Neural progenitor cell (in vitro differentiated cells): ENCODE data around the gene STRN4.

Source experiments
- EZH2 ChIP-seq: fragments of 200-600 bp; sonication (generic); IDR thresholded peaks from 2 replicates; pipeline ENCODE4 v1.6.1; 2017; ENCODE audit warnings: antibody characterized with exemption, mild to moderate bottlenecking, moderate library complexity
- EZH2phosphoT487 ChIP-seq: fragments of 200-600 bp; sonication (generic); IDR thresholded peaks from 2 replicates; pipeline ENCODE4 v1.6.1; 2017; ENCODE audit warnings: antibody characterized with exemption
- TF ChIP-seq, protein P1 (sequence below): fragments of 200-600 bp; sonication (generic); IDR thresholded peaks from 2 replicates; pipeline ENCODE4 v1.5.1; 2017; ENCODE audit warnings: antibody characterized with exemption, mild to moderate bottlenecking

DNA sequence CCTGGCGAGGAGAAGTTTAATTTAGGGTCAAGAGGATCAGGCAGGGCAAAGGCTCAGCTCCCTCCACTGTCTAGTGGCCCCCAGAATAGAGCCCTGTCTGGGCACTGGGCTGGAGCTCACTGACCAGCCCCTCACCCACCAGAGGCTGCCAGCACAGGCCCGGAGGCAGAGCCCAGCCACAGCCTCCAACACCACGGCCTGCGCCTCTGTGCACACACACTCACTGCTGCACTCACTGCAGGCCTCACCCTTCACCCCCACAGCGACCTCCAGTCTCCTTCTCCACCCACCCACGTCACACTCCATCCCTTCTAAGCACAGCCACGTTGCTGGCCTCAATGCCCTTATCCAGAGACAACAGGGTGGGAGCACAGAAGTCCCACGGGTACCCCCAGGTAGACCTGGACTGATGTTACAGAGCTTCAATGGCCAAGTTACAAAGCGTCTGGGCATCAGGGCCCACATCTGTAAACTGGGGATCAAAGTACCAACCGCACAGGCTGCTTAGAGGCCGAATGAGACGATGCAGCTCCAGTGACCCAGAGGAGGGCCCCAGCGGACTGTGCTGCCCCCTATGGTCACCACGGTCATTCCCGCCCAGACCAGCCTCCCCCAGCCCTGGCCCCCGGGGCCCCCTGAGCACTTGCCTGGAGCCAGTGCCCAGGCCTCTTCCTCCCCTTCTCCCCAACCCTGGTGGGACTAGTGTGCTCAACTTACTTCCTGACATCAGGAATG lies 24.8 kb downstream of the STRN4 start:
- TF ChIP-seq EZH2 (no peak), EZH2phosphoT487 (no peak)
- TF ChIP-seq, protein P1, sequence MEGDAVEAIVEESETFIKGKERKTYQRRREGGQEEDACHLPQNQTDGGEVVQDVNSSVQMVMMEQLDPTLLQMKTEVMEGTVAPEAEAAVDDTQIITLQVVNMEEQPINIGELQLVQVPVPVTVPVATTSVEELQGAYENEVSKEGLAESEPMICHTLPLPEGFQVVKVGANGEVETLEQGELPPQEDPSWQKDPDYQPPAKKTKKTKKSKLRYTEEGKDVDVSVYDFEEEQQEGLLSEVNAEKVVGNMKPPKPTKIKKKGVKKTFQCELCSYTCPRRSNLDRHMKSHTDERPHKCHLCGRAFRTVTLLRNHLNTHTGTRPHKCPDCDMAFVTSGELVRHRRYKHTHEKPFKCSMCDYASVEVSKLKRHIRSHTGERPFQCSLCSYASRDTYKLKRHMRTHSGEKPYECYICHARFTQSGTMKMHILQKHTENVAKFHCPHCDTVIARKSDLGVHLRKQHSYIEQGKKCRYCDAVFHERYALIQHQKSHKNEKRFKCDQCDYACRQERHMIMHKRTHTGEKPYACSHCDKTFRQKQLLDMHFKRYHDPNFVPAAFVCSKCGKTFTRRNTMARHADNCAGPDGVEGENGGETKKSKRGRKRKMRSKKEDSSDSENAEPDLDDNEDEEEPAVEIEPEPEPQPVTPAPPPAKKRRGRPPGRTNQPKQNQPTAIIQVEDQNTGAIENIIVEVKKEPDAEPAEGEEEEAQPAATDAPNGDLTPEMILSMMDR, result peak; percentile 44
